Measurements from ENCODE around the gene SYNCRIP.

The SYNCRIP gene

GRCh38 chr6:85662251-85662650, 19.6 kb upstream of the SYNCRIP start:
- no peak for TF ChIP-seq ZFX (IDR thresholded peaks at IDR 0.05)
- TF ChIP-seq CTCF (conservative IDR thresholded peaks at IDR 0.05): no peak
- H3K27ac ChIP-seq: no peak overlapping the region

GRCh38 chr6:85660181-85660611, 17.5 kb upstream of the SYNCRIP start:
- TF ChIP-seq CTCF (conservative IDR thresholded peaks at IDR 0.05) (no peak), ZFX (IDR thresholded peaks at IDR 0.05) (no peak)
- no peak overlapping the region for H3K27ac ChIP-seq

- TF ChIP-seq CTCF (conservative IDR thresholded peaks at IDR 0.05) (no peak), ZFX (IDR thresholded peaks at IDR 0.05) (no peak)
- no peak overlapping the region for H3K27ac ChIP-seq
Measured at GRCh38 chr6:85650606-85651005, 7.9 kb upstream of the SYNCRIP start.

GRCh38 chr6:85644279-85644762, 1.6 kb upstream of the SYNCRIP start:
- peak overlapping the region; percentile 99 for H3K27ac ChIP-seq
- TF ChIP-seq ZFX (IDR thresholded peaks at IDR 0.05): no peak
- TF ChIP-seq CTCF (conservative IDR thresholded peaks at IDR 0.05): no peak

GRCh38 chr6:85643537-85644278, 1.0 kb upstream of the SYNCRIP start:
- TF ChIP-seq ZFX (IDR thresholded peaks at IDR 0.05) (peak; percentile 44), CTCF (conservative IDR thresholded peaks at IDR 0.05) (no peak)
- peak overlapping the region; percentile 99 for H3K27ac ChIP-seq

- 0 out of 2 replicates have a peak, but pooled peaks have one; percentile 39 for TF ChIP-seq ZFX (IDR thresholded peaks at IDR 0.05)
- no peak for TF ChIP-seq CTCF (conservative IDR thresholded peaks at IDR 0.05)
- peak overlapping the region; percentile 99 for H3K27ac ChIP-seq
Measured at GRCh38 chr6:85641897-85642773, 551 bp downstream of the SYNCRIP start.

- peak overlapping the region; percentile 99 for H3K27ac ChIP-seq
- TF ChIP-seq CTCF (conservative IDR thresholded peaks at IDR 0.05) (no peak), ZFX (IDR thresholded peaks at IDR 0.05) (no peak)
Measured at GRCh38 chr6:85641522-85641896, 1.2 kb downstream of the SYNCRIP start.

All from C4-2B (cell line).